ENCODE data around the gene HS6ST3. TPM values are rescaled to one million over a fixed set of nuclear protein-coding genes. Genes with fewer than 3 reads are reported as not detected.

HS6ST3 gene
- total RNA-seq, 1 donor from 2014 or later, result under 0.01 TPM

- TF ChIP-seq CTCF (IDR thresholded peaks at IDR 0.05; ENCODE audit: insufficient read depth, low read length, severe bottlenecking), result no peak
- Histone ChIP-seq H3K4me3 (ENCODE audit: low read depth, low read length) (no peak overlapping the region), H3K36me3 (ENCODE audit: control insufficient read depth, insufficient read depth, low read length) (no peaks in the 10 kb centered on the region), H3K27me3 (ENCODE audit: control insufficient read depth, insufficient read depth, low read length) (peaks cover 2% of the 10 kb centered on the region)
- no peak for FAIRE-seq
- no peak for DNase-seq (ENCODE audit: low read depth)
Observed at GRCh38 chr13:96811049-96811448, 721.1 kb downstream of the HS6ST3 start.

- H3K27me3 ChIP-seq (ENCODE audit: control insufficient read depth, insufficient read depth, low read length), result no peaks in the 10 kb centered on the region
- no peak for DNase-seq (ENCODE audit: low read depth)
- H3K4me3 ChIP-seq (ENCODE audit: low read depth, low read length), result no peak overlapping the region
- no peaks in the 10 kb centered on the region for H3K36me3 ChIP-seq (ENCODE audit: control insufficient read depth, insufficient read depth, low read length)
- no peak for TF ChIP-seq CTCF (IDR thresholded peaks at IDR 0.05; ENCODE audit: insufficient read depth, low read length, severe bottlenecking)
- FAIRE-seq, result no peak
Observed at GRCh38 chr13:96816261-96816660, 726.4 kb downstream of the HS6ST3 start.

GRCh38 chr13:96816874-96817273 is 727.0 kb downstream of the HS6ST3 start:
- no peak overlapping the region for H3K4me3 ChIP-seq (ENCODE audit: low read depth, low read length)
- no peak for TF ChIP-seq CTCF (IDR thresholded peaks at IDR 0.05; ENCODE audit: insufficient read depth, low read length, severe bottlenecking)
- FAIRE-seq, result no peak

GRCh38 chr13:96817336-96817941 is 727.5 kb downstream of the HS6ST3 start:
- Histone ChIP-seq H3K36me3 (ENCODE audit: control insufficient read depth, insufficient read depth, low read length) (no peaks in the 10 kb centered on the region), H3K27me3 (ENCODE audit: control insufficient read depth, insufficient read depth, low read length) (no peaks in the 10 kb centered on the region), H3K4me3 (ENCODE audit: low read depth, low read length) (no peak overlapping the region)
- peak; percentile 25 for DNase-seq (ENCODE audit: low read depth)
- peak; percentile 36 for TF ChIP-seq CTCF (IDR thresholded peaks at IDR 0.05; ENCODE audit: insufficient read depth, low read length, severe bottlenecking)
- no peak for FAIRE-seq

More at GRCh38 chr13:96816874-96817273, 727.0 kb downstream of the HS6ST3 start:
- DNase-seq (ENCODE audit: low read depth), result no peak
- Histone ChIP-seq H3K27me3 (ENCODE audit: control insufficient read depth, insufficient read depth, low read length) (no peaks in the 10 kb centered on the region), H3K36me3 (ENCODE audit: control insufficient read depth, insufficient read depth, low read length) (no peaks in the 10 kb centered on the region)

- Histone ChIP-seq H3K36me3 (ENCODE audit: control insufficient read depth, insufficient read depth, low read length) (no peaks in the 10 kb centered on the region), H3K27me3 (ENCODE audit: control insufficient read depth, insufficient read depth, low read length) (no peaks in the 10 kb centered on the region), H3K4me3 (ENCODE audit: low read depth, low read length) (no peak overlapping the region)
- no peak for TF ChIP-seq CTCF (IDR thresholded peaks at IDR 0.05; ENCODE audit: insufficient read depth, low read length, severe bottlenecking)
- FAIRE-seq (no peak), DNase-seq (ENCODE audit: low read depth) (no peak)
Observed at GRCh38 chr13:96819375-96819774, 729.5 kb downstream of the HS6ST3 start.

- no peak for TF ChIP-seq CTCF (IDR thresholded peaks at IDR 0.05; ENCODE audit: insufficient read depth, low read length, severe bottlenecking)
- Histone ChIP-seq H3K27me3 (ENCODE audit: control insufficient read depth, insufficient read depth, low read length) (no peaks in the 10 kb centered on the region), H3K4me3 (ENCODE audit: low read depth, low read length) (no peak overlapping the region), H3K36me3 (ENCODE audit: control insufficient read depth, insufficient read depth, low read length) (no peaks in the 10 kb centered on the region)
- DNase-seq (ENCODE audit: low read depth) (peak; percentile 22), FAIRE-seq (no peak)
Observed at GRCh38 chr13:96821381-96821780, 731.5 kb downstream of the HS6ST3 start.

Measured in bronchial epithelial cell (primary cell).